M059J (cell line): ENCODE data around the gene ZIC1. TPM values are rescaled to one million over a fixed set of nuclear protein-coding genes. Genes with fewer than 3 reads are reported as not detected.

Source experiments
- DNase-seq: peaks from one replicate; pipeline ENCODE4 v3.0.0-alpha.2; 2012; ENCODE audit warnings: low read depth
- total RNA-seq: library from RNA; depleted of rRNA; stranded (reverse); fragments of >200 nt; shearing (Covaris generic); gene quantifications from 2 replicates; pipeline ENCODE4 v1.2.3, GENCODE V29; 2014; rRNA removed

ZIC1 gene
- total RNA-seq: 7.9 and 10.5 TPM in 2 replicates

- peak; percentile 80 for DNase-seq
These were observed at the start of gene ZIC1 for GRCh38 chr3:147409143-147410115. Gene ZIC1 (plus strand): TSS chr3:147409365. CDS start chr3:147410113, 748 bp downstream.

- DNase-seq: no peak
These were observed 49.1 kb upstream of the ZIC1 start for GRCh38 chr3:147360051-147360439.

DNA sequence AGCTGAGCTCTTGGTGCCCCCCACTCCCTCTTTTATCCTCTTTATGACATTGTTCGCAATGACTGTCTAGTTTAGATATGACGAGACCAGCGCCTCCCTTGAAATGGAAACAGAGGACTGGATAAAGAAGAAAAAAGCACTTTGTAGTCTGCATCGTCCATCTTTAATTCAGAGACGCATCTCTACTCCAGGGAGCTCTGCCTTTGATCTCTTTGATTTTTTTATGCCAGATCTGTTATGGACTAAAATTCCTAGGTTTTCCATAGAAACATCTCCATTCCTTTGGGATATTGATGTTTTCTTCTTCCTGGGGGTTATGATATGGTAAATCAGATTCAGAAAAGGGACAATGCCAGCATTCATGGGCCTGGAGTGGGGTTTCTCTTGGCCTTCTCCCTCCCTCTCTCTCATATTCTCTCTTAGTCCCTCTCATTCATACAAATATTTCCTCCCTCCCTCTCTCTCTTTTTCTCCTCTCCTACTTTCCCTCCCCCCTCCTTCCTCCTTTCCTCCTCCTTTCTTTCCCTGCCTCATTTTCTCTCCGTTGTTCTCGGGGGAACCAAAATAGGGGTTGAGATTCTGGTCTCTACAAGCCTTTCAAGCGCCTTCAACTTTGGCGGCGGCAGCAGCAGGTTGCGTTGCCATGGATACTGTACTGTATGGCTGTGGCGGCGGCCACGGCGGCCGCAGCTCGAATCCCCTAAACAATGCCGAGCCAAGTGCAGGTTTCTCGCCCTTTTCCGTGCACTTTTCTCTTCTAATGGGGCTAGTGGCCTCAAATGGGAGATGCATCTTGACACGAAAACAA, 48.3 kb upstream of the ZIC1 start:
- DNase-seq: no peak

DNA sequence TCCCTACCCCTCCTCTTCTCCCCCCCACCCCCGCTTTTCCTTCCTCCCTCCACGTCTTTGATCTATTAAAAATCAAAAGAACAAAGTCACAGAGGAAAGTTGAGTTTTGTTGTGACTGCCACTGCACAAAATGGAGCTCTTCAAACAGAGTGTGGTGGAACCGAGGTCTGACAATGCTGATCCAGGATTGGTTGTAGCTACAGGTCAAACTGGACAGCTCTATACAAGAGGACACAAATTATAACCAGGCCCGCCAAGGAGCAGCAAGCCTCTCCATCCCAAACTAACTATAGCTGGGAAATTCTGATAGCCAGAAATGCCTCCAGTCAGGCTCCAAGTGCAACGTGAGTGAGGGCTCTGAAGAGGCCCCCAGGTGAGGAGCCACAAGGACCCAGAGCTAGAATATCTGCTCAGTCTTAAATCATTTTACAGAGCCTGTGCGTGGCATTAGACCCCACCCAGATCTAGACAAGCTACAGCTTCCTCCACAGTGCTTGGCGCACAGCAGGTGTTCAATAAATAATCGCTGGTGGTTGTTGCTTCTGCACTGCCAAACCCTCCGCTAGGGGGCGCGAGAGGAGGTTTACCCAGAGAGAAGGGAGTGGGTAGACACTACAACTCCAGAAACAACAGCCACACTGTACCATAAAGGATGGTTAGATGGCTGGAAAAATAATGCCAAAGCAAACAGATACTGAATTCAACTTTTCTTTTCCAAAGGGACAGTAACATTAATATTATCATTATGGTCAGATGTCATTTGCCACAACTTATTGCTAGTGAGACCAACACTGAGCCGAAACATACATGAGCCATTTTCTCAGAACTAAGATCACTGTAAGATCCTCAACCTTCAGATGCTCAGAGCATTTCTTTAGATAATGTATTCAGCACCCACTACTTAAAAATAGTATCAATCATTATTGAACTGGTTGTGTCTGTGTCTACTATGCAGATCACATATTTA, 47.4 kb upstream of the ZIC1 start:
- peak; percentile 36 for DNase-seq

GRCh38 chr3:147364771-147365170, 44.4 kb upstream of the ZIC1 start:
- no peak for DNase-seq

DNA sequence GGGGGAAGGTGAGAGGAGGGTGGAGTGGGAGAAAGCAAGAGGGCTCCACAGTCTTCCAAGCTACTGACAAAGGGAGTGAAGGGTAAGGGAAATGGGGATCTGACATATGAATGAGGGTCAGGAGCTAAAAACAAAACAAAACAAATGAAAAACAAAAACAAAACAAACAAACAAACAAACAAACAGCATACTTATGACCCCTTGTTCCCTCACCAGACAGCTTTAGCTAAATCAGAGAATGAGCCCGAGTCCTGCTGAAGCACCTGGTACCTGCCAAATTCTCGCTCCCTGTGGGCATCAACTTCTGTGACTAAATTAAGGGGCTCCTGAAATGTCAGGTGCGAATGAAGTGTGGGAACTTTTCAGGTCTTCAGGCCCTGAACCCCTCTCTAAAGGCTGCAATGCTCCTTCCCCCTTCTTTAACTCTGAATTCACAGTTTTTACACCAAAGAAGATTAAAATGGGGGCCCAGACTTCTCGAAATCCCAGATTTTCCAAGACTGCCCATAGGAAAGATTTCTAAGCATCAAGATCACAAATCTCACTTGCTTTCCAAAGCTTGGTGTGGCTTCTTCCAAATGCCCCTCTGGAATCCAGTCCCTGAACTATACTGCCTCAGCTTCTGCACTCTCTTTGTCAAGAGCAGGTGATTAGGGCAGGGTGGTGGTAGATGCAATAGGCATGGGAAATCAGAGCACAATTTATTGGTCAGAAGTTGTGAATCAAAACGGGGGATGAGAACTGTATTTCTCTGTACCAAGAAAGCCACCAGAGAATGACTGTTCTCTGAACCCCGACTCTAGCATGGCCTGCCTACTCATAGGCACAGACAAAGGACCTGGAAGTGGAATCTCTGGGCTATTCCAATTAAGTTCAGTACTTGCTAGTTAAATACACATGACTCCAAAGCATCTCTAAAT, 43.7 kb upstream of the ZIC1 start:
- no peak for DNase-seq

- DNase-seq: no peak
These were observed 41.5 kb upstream of the ZIC1 start for GRCh38 chr3:147367676-147368075.

DNA sequence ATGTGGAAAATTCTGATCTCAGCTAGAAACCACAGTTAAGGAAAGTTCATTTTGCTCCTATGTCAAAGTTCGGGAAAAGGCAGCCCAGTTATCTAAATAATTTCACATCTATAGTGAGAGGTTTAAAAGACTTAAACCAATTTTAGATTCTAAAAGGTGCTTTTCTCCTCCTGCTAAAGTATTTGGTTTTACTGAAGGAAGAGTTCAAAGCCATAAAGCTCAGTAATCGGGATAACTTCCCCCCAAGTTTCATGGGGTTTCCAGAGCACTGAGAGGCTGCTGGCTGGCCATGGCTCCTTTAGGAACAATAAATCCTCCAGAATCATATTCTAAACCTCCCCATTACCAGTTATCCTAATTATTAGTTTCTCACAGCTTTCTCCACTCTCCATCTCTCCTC, 41.0 kb upstream of the ZIC1 start:
- DNase-seq: no peak

DNA sequence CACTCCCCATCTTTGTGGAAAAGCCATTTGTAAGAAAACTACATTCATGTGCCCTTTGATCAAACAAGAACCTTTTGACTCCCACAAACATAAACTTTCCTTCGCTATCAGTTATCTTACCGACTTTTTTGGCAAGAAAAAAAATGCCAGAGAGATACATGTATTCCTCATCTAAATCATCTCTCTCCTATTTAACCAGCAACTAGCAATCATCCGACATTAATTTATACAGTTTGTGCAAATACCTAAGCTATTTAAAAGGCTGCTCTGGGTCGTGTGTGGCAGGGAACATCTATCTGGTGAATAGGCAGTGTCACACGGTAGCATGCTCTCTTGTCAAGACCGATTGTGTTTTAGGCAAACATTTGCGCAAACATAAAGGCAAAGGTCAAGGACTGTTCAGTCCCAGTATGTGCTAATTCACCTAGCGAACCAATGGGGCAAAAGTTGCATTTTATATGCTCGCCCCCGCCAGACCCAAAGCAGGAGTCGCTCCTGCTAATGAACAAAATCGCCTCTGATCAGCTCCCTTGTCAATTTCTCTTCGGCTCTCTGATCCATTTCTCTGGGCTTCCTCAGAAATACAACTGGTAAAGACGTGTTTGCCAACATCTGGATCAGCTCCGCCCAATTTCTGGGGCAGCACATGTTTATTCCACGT, 40.5 kb upstream of the ZIC1 start:
- DNase-seq: no peak

DNA sequence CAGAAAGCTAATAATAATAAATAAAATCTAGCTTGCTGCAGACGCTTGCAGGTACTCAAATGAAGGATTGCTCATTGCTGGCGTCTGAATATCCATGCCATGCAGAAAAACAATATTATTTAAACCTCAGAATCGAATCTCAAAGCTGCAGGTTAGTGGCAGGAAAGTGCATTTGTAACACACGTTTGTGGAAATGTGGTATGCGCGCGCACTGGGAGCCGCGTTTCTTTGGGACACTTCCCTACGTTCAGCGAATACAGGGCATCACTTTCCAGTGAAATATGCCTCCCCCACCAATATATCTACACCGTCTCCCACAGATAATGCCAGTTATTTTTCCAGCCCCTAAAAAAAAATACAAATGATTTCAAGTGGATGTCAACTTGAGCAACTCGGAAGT, 39.9 kb upstream of the ZIC1 start:
- no peak for DNase-seq

DNA sequence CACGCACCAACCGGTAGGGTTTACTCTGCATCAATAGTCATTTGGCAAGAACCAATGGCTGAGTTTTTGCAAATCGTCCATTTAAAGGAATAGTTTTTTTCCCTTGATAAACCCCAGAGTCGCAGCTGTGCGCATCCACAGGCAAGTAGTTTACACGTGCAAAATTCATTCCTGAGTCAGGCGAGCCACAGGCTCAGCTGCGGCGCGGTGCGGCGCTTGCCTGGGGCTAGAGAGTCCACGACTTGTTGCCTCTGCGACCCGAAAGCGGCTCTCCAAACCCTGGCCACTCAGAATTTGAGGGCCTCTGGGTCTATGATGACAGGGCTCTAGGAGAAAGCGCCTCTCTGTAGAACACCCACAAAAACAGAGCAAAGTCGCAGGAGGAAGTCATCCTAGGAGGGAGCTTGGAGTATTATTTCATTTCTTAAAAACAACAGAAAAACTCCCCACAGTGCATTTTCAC, 39.5 kb upstream of the ZIC1 start:
- DNase-seq: no peak

DNA sequence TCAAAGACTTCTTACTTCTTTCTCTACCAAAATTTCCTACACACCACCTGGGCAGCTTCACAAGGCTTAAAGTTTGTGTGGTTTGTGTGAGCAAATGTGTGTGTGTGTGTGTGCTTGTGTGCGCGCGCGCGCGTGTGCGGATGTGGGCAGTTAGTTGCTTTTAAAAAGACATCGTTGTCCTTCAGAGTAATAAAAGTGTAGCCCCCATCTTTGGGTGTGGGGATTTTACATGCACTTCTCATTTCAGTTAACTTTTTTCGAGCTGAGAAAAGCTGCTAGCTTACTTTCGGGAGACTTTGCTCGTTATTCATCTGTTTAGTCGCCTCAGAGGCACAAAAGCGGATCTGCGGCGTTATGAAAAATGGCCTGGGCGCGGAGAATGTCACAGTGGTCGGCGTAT, 38.8 kb upstream of the ZIC1 start:
- no peak for DNase-seq

DNA sequence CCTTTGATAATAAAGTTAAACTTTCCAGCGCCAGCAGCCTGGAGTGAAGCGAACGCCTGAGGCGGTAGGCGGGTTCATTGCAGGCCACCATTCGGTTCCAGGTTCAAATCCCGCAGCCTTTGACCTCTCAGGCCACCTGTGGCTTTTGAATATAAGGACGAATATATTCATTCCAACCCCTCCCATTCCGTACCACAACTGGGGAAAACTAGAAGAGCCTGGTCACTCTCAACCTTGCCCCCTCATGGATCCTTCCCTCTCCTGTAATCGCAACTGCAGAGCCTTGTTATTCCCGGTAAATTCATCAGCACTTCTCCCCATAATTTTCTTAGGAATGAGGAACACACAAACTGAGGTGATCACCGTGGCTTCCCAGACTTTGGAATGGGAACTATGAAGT, 38.0 kb upstream of the ZIC1 start:
- DNase-seq: no peak

GRCh38 chr3:147371771-147372340, 37.3 kb upstream of the ZIC1 start:
- no peak for DNase-seq

DNA sequence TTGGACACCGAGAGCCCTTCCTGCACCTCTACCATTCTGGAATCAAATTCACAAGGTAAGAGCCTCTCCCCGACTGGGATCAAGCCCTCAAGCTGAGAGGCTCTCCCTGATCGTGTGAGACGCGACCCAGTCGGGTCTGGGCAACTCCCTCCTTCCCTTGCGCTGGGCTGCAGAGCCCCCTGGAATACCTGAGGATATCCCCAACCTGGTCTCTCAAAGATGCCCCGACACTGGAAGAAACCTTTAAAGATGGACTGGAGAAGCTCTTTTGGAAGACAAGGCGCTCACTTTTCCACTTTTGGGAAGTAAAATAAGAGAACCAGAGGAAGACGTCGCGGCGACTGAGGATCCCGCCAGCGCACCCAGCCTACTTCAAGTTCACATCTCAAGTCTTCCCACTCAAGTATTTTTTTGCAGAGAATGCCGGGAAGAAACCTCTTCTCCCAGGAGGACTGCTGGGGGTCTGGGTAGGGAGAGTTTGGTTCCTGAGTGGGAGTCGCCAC, 36.6 kb upstream of the ZIC1 start:
- DNase-seq: no peak

- DNase-seq: no peak
These were observed 35.9 kb upstream of the ZIC1 start for GRCh38 chr3:147373301-147373700.

DNA sequence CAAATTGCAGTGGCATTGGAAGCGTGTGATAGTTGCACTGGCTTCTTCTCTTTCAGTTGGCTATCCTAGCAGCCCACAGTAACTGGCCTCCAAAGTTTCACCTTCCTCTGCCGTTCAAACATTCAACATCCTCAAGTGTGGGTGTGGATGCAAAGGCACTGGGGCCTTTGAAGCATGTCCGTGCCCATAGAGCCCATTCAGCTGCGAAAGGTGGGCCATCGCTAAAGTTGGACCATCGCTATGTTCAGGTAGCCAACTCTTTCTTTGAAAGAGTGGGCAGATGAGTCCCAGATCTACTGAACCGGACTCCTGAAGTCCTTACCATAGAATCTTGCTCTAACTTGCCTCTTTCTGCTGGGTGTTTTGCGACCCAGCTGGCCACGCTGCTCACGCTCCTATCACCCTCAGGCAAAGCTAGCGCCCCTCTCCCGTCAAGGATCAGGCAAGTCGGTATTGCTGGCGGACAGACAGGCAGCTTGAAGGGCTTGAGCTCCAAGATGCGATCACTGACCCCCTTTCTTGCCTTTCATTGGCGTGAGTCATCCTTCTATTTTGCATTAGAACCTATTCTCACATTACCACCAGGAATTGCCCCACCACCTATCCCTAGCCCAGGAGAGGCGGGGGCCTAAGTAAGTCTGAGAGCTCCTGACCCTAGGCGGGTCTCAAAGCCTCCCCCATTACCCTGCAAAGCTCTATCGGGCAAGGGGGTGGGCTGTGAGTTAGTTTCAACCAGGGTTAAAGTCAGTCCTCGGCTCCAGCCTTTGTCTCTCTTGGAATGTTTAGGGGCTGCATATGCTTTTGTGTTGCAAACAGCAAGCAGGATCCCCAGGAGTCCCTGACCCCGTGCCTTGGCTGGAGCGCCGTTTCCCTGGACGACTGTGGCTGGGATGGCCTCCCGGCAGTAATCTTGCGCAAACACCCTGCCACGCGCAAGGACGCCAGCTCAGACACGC, 31.5 kb upstream of the ZIC1 start:
- DNase-seq: no peak

DNA sequence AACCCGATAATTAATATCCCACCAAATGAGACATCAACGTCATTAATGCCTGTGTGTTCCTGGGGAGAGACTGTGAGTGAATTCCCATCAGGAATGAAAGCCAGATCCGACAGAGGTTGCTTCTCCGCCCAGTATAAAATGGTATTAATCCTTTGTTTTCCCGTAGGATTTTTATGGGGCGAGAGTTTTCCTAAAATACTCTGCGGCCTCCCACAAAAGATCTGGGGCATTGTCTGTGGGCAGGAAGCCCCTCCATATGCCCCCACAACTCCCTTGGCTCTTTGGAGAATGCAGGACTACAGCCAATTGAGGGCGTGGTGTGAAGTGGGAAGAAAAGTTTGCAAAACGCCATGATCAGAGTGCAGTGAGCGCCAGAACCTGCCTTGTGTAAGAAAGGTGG, 29.5 kb upstream of the ZIC1 start:
- no peak for DNase-seq
